ENCODE results near the gene HECW1. TPM values are rescaled to one million over a fixed set of nuclear protein-coding genes. Genes with fewer than 3 reads are reported as not detected.
"Not testable (repeated sequence)": the region's sequence is repeated elsewhere in the genome, so short reads cannot be mapped to it uniquely, and the experiment has no call there.

Gene HECW1
- total RNA-seq, 3 donors from 2014 or later: not detected

- Mint-ChIP-seq H3K36me3 (ENCODE audit: insufficient read depth) (no peaks in the 10 kb centered on the region), H3K9me3 (no peaks in the 10 kb centered on the region), H3K4me3 (no peak overlapping the region), H3K27me3 (ENCODE audit: low read depth) (peaks cover 13% of the 10 kb centered on the region), H3K4me1 (ENCODE audit: low read depth) (no peaks in the 10 kb centered on the region)
- ATAC-seq (no peak), DNase-seq (no peak)
These were observed 83.9 kb downstream of the HECW1 start for GRCh38 chr7:43196379-43196778.

GRCh38 chr7:43198016-43198415 is 85.6 kb downstream of the HECW1 start:
- H3K27me3 Mint-ChIP-seq (ENCODE audit: low read depth): peaks cover 15% of the 10 kb centered on the region
- ATAC-seq: no peak
- H3K9me3 Mint-ChIP-seq: no peaks in the 10 kb centered on the region
- no peak overlapping the region for H3K4me3 Mint-ChIP-seq
- H3K36me3 Mint-ChIP-seq (ENCODE audit: insufficient read depth): no peaks in the 10 kb centered on the region
- DNase-seq: no peak
- H3K4me1 Mint-ChIP-seq (ENCODE audit: low read depth): no peaks in the 10 kb centered on the region

GRCh38 chr7:43198599-43199090 is 86.2 kb downstream of the HECW1 start:
- no peak for ATAC-seq
- Mint-ChIP-seq H3K4me1 (ENCODE audit: low read depth) (no peaks in the 10 kb centered on the region), H3K27me3 (ENCODE audit: low read depth) (peaks cover 15% of the 10 kb centered on the region), H3K4me3 (no peak overlapping the region), H3K36me3 (ENCODE audit: insufficient read depth) (no peaks in the 10 kb centered on the region), H3K9me3 (no peaks in the 10 kb centered on the region)
- no peak for DNase-seq

GRCh38 chr7:43199371-43200160 is 87.1 kb downstream of the HECW1 start:
- Mint-ChIP-seq H3K4me1 (ENCODE audit: low read depth) (no peaks in the 10 kb centered on the region), H3K9me3 (no peaks in the 10 kb centered on the region), H3K36me3 (ENCODE audit: insufficient read depth) (no peaks in the 10 kb centered on the region), H3K4me3 (no peak overlapping the region), H3K27me3 (ENCODE audit: low read depth) (peaks cover 15% of the 10 kb centered on the region)
- no peak for ATAC-seq
- no peak for DNase-seq

- H3K36me3 Mint-ChIP-seq (ENCODE audit: insufficient read depth): no peaks in the 10 kb centered on the region
- DNase-seq: no peak
- H3K4me3 Mint-ChIP-seq: no peak overlapping the region
- no peaks in the 10 kb centered on the region for H3K4me1 Mint-ChIP-seq (ENCODE audit: low read depth)
- no peaks in the 10 kb centered on the region for H3K9me3 Mint-ChIP-seq
- no peak for ATAC-seq
- H3K27me3 Mint-ChIP-seq (ENCODE audit: low read depth): peaks cover 9% of the 10 kb centered on the region
These were observed 89.5 kb downstream of the HECW1 start for GRCh38 chr7:43201912-43202311.

- H3K36me3 Mint-ChIP-seq (ENCODE audit: insufficient read depth): no peaks in the 10 kb centered on the region
- no peaks in the 10 kb centered on the region for H3K9me3 Mint-ChIP-seq
- H3K4me1 Mint-ChIP-seq (ENCODE audit: low read depth): no peaks in the 10 kb centered on the region
- DNase-seq: no peak
- no peak overlapping the region for H3K4me3 Mint-ChIP-seq
- H3K27me3 Mint-ChIP-seq (ENCODE audit: low read depth): peaks cover 9% of the 10 kb centered on the region
- no peak for ATAC-seq
These were observed 91.6 kb downstream of the HECW1 start for GRCh38 chr7:43204081-43204480.

GRCh38 chr7:43205171-43205795 is 92.8 kb downstream of the HECW1 start:
- DNase-seq (no peak), ATAC-seq (no peak)
- Mint-ChIP-seq H3K4me1 (ENCODE audit: low read depth) (no peaks in the 10 kb centered on the region), H3K4me3 (no peak overlapping the region), H3K27me3 (ENCODE audit: low read depth) (peaks cover 12% of the 10 kb centered on the region), H3K36me3 (ENCODE audit: insufficient read depth) (no peaks in the 10 kb centered on the region), H3K9me3 (no peaks in the 10 kb centered on the region)

GRCh38 chr7:43208242-43208641 is 95.8 kb downstream of the HECW1 start:
- no peak for ATAC-seq
- Mint-ChIP-seq H3K36me3 (ENCODE audit: insufficient read depth) (no peaks in the 10 kb centered on the region), H3K27me3 (ENCODE audit: low read depth) (peaks cover 7% of the 10 kb centered on the region), H3K9me3 (no peaks in the 10 kb centered on the region), H3K4me1 (ENCODE audit: low read depth) (no peaks in the 10 kb centered on the region), H3K4me3 (no peak overlapping the region)
- no peak for DNase-seq

GRCh38 chr7:43210539-43210938 is 98.1 kb downstream of the HECW1 start:
- not testable (repeated sequence) for H3K4me3 Mint-ChIP-seq; DNase-seq; H3K27me3 Mint-ChIP-seq (ENCODE audit: low read depth); H3K9me3 Mint-ChIP-seq; ATAC-seq; H3K36me3 Mint-ChIP-seq (ENCODE audit: insufficient read depth); H3K4me1 Mint-ChIP-seq (ENCODE audit: low read depth)

GRCh38 chr7:43211286-43211685 is 98.8 kb downstream of the HECW1 start:
- Mint-ChIP-seq H3K36me3 (ENCODE audit: insufficient read depth) (no peaks in the 10 kb centered on the region), H3K9me3 (no peaks in the 10 kb centered on the region), H3K4me3 (no peak overlapping the region), H3K4me1 (ENCODE audit: low read depth) (no peaks in the 10 kb centered on the region), H3K27me3 (ENCODE audit: low read depth) (peaks cover 8% of the 10 kb centered on the region)
- no peak for ATAC-seq
- no peak for DNase-seq

- ATAC-seq (no peak), DNase-seq (no peak)
- Mint-ChIP-seq H3K4me3 (no peak overlapping the region), H3K36me3 (ENCODE audit: insufficient read depth) (no peaks in the 10 kb centered on the region), H3K27me3 (ENCODE audit: low read depth) (peaks cover 8% of the 10 kb centered on the region), H3K4me1 (ENCODE audit: low read depth) (no peaks in the 10 kb centered on the region), H3K9me3 (no peaks in the 10 kb centered on the region)
These were observed 99.2 kb downstream of the HECW1 start for GRCh38 chr7:43211693-43212092.

GRCh38 chr7:43212921-43213320 is 100.5 kb downstream of the HECW1 start:
- H3K9me3 Mint-ChIP-seq: no peaks in the 10 kb centered on the region
- DNase-seq: no peak

GRCh38 chr7:43215061-43215460 is 102.6 kb downstream of the HECW1 start:
- H3K36me3 Mint-ChIP-seq (ENCODE audit: insufficient read depth): no peaks in the 10 kb centered on the region
- H3K4me3 Mint-ChIP-seq: no peak overlapping the region
- no peaks in the 10 kb centered on the region for H3K4me1 Mint-ChIP-seq (ENCODE audit: low read depth)
- peaks cover 11% of the 10 kb centered on the region for H3K27me3 Mint-ChIP-seq (ENCODE audit: low read depth)
- DNase-seq (no peak), ATAC-seq (no peak)
- no peaks in the 10 kb centered on the region for H3K9me3 Mint-ChIP-seq

More at GRCh38 chr7:43212921-43213320, 100.5 kb downstream of the HECW1 start:
- ATAC-seq: no peak
- Mint-ChIP-seq H3K4me1 (ENCODE audit: low read depth) (no peaks in the 10 kb centered on the region), H3K27me3 (ENCODE audit: low read depth) (peaks cover 10% of the 10 kb centered on the region), H3K36me3 (ENCODE audit: insufficient read depth) (no peaks in the 10 kb centered on the region), H3K4me3 (no peak overlapping the region)

- no peak for DNase-seq
- Mint-ChIP-seq H3K27me3 (ENCODE audit: low read depth) (peaks cover 9% of the 10 kb centered on the region), H3K4me3 (no peak overlapping the region), H3K9me3 (no peaks in the 10 kb centered on the region), H3K36me3 (ENCODE audit: insufficient read depth) (no peaks in the 10 kb centered on the region), H3K4me1 (ENCODE audit: low read depth) (no peaks in the 10 kb centered on the region)
- ATAC-seq: no peak
These were observed 104.6 kb downstream of the HECW1 start for GRCh38 chr7:43217055-43217454.

GRCh38 chr7:43218901-43219300 is 106.5 kb downstream of the HECW1 start:
- not testable (repeated sequence) for H3K4me3 Mint-ChIP-seq; H3K27me3 Mint-ChIP-seq (ENCODE audit: low read depth); H3K4me1 Mint-ChIP-seq (ENCODE audit: low read depth); DNase-seq; H3K9me3 Mint-ChIP-seq; ATAC-seq; H3K36me3 Mint-ChIP-seq (ENCODE audit: insufficient read depth)
